ENCODE measurements around the gene PTPRG. TPM values are rescaled to one million over a fixed set of nuclear protein-coding genes. Genes with fewer than 3 reads are reported as not detected.

PTPRG gene
- total RNA-seq, 2 donors from 2014 or later = 26.0 to 26.3 TPM

DNA sequence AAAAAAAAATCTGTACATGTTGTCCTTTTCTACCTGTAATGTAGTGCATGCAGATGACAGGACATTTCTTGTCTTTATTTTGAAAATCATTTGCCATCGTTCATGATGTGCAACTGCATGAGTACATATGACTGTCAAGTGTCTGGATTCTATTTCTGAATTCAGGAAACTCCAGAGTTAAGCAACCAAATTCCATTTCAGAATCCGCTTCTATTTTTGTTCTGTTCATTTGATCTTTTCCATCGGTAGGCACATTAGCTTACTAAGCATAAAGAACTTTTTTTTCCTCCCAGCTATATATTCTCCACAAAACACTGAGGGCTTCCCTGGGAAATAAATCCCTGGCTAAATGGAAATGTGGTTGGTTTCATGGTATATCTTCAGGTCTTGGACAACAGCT is 365.6 kb downstream of the PTPRG start:
- intact Hi-C loops (cut with DNase I) = no loop called here
- Histone ChIP-seq H3K27ac (peak overlapping the region; percentile 22), H3K9me3 (no peaks in the 10 kb centered on the region), H3K4me1 (no peaks in the 10 kb centered on the region), H3K27me3 (no peaks in the 10 kb centered on the region), H3K9ac (ENCODE audit: low read depth in 2 of 2, low read length in 2 of 2) (no peak overlapping the region), H3K4me3 (no peak overlapping the region), H3K36me3 (no peaks in the 10 kb centered on the region)
- TF ChIP-seq, protein P1, sequence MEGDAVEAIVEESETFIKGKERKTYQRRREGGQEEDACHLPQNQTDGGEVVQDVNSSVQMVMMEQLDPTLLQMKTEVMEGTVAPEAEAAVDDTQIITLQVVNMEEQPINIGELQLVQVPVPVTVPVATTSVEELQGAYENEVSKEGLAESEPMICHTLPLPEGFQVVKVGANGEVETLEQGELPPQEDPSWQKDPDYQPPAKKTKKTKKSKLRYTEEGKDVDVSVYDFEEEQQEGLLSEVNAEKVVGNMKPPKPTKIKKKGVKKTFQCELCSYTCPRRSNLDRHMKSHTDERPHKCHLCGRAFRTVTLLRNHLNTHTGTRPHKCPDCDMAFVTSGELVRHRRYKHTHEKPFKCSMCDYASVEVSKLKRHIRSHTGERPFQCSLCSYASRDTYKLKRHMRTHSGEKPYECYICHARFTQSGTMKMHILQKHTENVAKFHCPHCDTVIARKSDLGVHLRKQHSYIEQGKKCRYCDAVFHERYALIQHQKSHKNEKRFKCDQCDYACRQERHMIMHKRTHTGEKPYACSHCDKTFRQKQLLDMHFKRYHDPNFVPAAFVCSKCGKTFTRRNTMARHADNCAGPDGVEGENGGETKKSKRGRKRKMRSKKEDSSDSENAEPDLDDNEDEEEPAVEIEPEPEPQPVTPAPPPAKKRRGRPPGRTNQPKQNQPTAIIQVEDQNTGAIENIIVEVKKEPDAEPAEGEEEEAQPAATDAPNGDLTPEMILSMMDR (IDR thresholded peaks at IDR 0.05) = no peak
- no peak for DNase-seq

DNA sequence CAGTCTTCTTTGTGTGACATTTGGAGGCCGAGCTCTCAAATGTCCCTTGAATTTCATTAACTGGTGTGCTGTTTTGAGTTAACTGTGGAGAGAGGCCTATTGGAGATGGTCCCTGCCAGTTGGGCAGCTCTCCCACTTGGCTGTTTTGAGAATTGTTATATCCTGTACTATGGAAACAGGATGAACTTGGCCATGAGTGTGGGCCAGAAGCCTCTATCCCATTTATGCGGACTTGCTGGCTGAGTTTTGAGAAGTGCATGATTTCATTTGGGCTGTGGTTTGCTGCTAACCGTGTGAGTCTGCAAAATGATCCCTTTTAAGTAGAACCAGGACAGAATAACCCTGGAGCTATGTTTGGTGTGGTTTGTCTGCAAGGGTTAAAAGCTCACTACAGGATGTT is 366.0 kb downstream of the PTPRG start:
- Histone ChIP-seq H3K27ac (peak overlapping the region; percentile 22), H3K9me3 (no peaks in the 10 kb centered on the region), H3K4me1 (no peaks in the 10 kb centered on the region), H3K27me3 (no peaks in the 10 kb centered on the region), H3K9ac (ENCODE audit: low read depth in 2 of 2, low read length in 2 of 2) (no peak overlapping the region), H3K36me3 (no peaks in the 10 kb centered on the region), H3K4me3 (no peak overlapping the region)
- TF ChIP-seq, protein P1 (IDR thresholded peaks at IDR 0.05) = no peak
- DNase-seq = peak; percentile 40
- intact Hi-C loops (cut with DNase I) = no loop called here

DNA sequence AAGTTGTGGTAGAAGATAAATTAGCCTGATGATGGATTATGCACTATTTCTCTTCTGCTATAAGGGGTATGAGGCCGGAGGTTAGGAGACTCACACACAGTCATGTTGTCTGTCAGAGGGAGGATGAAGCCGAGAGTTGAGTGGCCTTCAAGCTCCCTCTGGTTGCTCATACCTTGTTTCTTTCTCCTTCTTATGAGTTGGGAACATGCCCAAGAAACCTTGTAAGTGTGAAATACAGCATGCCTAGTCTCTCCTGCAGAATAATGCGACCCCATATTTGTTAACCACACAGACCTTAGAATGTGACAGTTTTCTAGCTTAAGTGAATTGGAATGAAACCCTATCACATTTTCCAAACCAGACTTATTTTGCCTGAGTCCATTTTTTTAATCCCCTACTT is 366.7 kb downstream of the PTPRG start:
- Histone ChIP-seq H3K9ac (ENCODE audit: low read depth in 2 of 2, low read length in 2 of 2) (no peak overlapping the region), H3K4me1 (no peaks in the 10 kb centered on the region), H3K36me3 (no peaks in the 10 kb centered on the region), H3K4me3 (no peak overlapping the region), H3K27ac (peak overlapping the region; percentile 22), H3K9me3 (no peaks in the 10 kb centered on the region), H3K27me3 (no peaks in the 10 kb centered on the region)
- intact Hi-C loops (cut with DNase I) = no loop called here
- TF ChIP-seq, protein P1 (IDR thresholded peaks at IDR 0.05) = no peak
- no peak for DNase-seq

DNA sequence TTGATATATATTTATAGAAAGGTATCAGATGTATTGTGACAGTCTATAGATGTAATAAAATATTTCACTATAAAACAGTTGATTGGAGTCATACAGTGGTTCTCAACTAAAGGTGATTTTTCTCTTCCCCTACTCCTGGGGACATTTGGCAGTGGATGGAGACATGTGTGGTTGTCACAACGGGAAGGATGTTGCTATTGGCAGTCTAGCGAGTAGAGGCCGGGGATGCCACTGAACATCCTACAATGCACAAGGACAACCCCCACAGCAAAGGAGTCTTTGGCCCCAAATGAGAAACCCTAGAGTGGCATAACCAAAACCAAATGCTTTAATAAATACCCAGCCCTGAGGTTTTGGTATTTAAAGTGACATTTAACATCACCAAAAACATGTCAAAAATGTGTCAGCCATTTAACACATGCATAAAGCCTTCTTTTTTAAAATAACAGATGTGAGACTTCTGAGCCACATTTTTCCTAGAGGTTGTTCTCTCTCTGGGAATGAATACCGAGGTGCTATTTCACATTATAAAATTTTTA is 367.5 kb downstream of the PTPRG start:
- H3K4me3 ChIP-seq = no peak overlapping the region
- intact Hi-C loops (cut with DNase I) = no loop called here
- H3K36me3 ChIP-seq = no peaks in the 10 kb centered on the region
- no peak overlapping the region for H3K27ac ChIP-seq
- no peaks in the 10 kb centered on the region for H3K4me1 ChIP-seq
- H3K27me3 ChIP-seq = no peaks in the 10 kb centered on the region
- no peak overlapping the region for H3K9ac ChIP-seq (ENCODE audit: low read depth in 2 of 2, low read length in 2 of 2)
- TF ChIP-seq, protein P1 (IDR thresholded peaks at IDR 0.05) = no peak
- no peak for DNase-seq
- H3K9me3 ChIP-seq = no peaks in the 10 kb centered on the region

DNA sequence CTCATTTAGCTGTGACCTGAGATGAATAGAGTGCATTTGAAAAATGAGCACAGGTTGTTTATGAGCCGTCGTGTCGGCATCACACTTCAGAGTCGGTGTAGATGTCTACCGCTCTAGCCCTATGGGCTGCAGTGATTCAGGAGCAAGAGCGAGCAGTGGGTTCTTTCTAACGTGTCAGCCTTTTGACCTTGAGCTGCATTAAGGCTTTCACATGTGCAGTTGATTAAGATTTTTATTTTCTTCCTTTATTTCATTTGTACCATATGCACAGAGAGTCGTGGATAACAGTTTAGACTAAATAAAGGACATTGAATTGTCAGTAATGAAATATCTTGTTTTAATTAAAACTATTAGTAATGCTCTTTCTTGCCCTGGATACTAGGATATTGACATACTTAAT is 368.2 kb downstream of the PTPRG start:
- Histone ChIP-seq H3K4me1 (no peaks in the 10 kb centered on the region), H3K27ac (no peak overlapping the region), H3K36me3 (no peaks in the 10 kb centered on the region), H3K9me3 (no peaks in the 10 kb centered on the region), H3K27me3 (no peaks in the 10 kb centered on the region), H3K9ac (ENCODE audit: low read depth in 2 of 2, low read length in 2 of 2) (no peak overlapping the region), H3K4me3 (no peak overlapping the region)
- intact Hi-C loops (cut with DNase I) = no loop called here
- TF ChIP-seq, protein P1 (IDR thresholded peaks at IDR 0.05) = no peak
- DNase-seq = no peak
